Gastrocnemius medialis (tissue), 4 donors: Measurements from ENCODE around the gene DOCK3.

Experiments
- POLR2A ChIP-seq, 2 donors: fragments of 450-650 bp; IDR thresholded peaks; one replicate each; pipeline ENCODE4 v1.6.1; 2017; ENCODE audit warnings: antibody characterized with exemption in 2 of 2, mild to moderate bottlenecking in 2 of 2, moderate library complexity in 2 of 2
- TF ChIP-seq, protein P1 (sequence below), 5 experiments: fragments of 450-650 bp in 3 of 5; fragments of 200-600 bp in 2 of 5; sonication (generic) in 2 of 5; IDR thresholded peaks in 4 of 5; conservative IDR thresholded peaks in 1 of 5; 1 replicate in 4 of 5; 2 replicates in 1 of 5; pipeline ENCODE4 v1.5.1; 2016 to 2019; ENCODE audit warnings: antibody characterized with exemption in 5 of 5, mild to moderate bottlenecking in 3 of 5, moderate library complexity in 3 of 5

DNA sequence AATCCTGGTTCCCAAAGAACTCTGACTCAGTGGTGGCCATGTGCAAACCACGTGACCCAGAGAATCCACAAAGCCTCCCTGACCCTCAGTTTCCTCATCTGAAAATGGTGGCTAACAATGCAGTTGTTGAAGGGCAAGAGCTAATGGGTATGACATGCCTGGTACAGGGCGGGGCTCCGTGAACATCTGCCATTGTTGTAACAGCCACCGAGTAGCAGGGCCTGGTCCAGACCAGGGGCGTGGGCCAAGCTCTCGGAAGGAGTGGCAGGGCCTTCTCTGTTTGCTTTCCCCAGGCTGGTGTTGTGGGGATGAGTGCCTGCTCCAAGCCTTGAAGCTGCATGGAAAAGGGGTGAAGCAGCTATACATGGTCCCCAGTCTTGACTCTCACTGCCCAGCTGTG is 44.3 kb upstream of the DOCK3 start:
- TF ChIP-seq POLR2A (IDR thresholded peaks at IDR 0.05), result no peak
- TF ChIP-seq, protein P1, sequence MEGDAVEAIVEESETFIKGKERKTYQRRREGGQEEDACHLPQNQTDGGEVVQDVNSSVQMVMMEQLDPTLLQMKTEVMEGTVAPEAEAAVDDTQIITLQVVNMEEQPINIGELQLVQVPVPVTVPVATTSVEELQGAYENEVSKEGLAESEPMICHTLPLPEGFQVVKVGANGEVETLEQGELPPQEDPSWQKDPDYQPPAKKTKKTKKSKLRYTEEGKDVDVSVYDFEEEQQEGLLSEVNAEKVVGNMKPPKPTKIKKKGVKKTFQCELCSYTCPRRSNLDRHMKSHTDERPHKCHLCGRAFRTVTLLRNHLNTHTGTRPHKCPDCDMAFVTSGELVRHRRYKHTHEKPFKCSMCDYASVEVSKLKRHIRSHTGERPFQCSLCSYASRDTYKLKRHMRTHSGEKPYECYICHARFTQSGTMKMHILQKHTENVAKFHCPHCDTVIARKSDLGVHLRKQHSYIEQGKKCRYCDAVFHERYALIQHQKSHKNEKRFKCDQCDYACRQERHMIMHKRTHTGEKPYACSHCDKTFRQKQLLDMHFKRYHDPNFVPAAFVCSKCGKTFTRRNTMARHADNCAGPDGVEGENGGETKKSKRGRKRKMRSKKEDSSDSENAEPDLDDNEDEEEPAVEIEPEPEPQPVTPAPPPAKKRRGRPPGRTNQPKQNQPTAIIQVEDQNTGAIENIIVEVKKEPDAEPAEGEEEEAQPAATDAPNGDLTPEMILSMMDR (IDR thresholded peaks at IDR 0.05 in 4 of 5, conservative IDR thresholded peaks at IDR 0.05 in 1 of 5), result no peak
